Measurements from ENCODE around the gene ZNF552. TPM values are rescaled to one million over a fixed set of nuclear protein-coding genes. Genes with fewer than 3 reads are reported as not detected.
"Not testable (repeated sequence)": the region's sequence is repeated elsewhere in the genome, so short reads cannot be mapped to it uniquely, and the experiment has no call there.

The ZNF552 gene
- total and polyA plus RNA-seq, 2 of the 8 experiments (the other 6 are each of a cell fraction or from before 2014, with no cell fraction given), result 5.9 to 11.6 TPM

GRCh38 chr19:57862351-57862750 lies 47.6 kb upstream of the ZNF552 start:
- not testable (repeated sequence) for H3K27me3 ChIP-seq (replicated peaks in 1 of 4; ENCODE audit: control insufficient read depth in 3 of 4, extremely low read depth in 1 of 4, insufficient read depth in 3 of 4, low read length in 3 of 4); H2BK120ac ChIP-seq (replicated peaks; ENCODE audit: low read depth, low read length); H3K9me3 ChIP-seq (ENCODE audit: insufficient read depth in 2 of 2, low read depth in 1 of 2, low read length in 1 of 2); H4K5ac ChIP-seq (ENCODE audit: insufficient read length, low read depth, low read length); H4K8ac ChIP-seq (ENCODE audit: extremely low read depth, insufficient read depth, low read length); H3K9ac ChIP-seq (replicated peaks in 1 of 4; ENCODE audit: extremely low read depth in 1 of 4, low read depth in 3 of 4, low read length in 3 of 4); H3K79me1 ChIP-seq (ENCODE audit: low read depth, low read length); H2BK5ac ChIP-seq (ENCODE audit: low read depth, low read length); H3K4me1 ChIP-seq (replicated peaks in 1 of 4; ENCODE audit: control insufficient read depth in 3 of 4, insufficient read depth in 4 of 4, low read length in 3 of 4); H3K14ac ChIP-seq (ENCODE audit: insufficient read length); H2BK15ac ChIP-seq (ENCODE audit: low read length); H3K18ac ChIP-seq (ENCODE audit: extremely low read depth, low read length); H3K4ac ChIP-seq (replicated peaks; ENCODE audit: insufficient read length, low read depth, low read length); H3K23me2 ChIP-seq (ENCODE audit: low read depth, low read length); H3K56ac ChIP-seq (replicated peaks; ENCODE audit: insufficient read length, low read depth, low read length); H3K4me3 ChIP-seq (ENCODE audit: extremely low read depth in 1 of 4, insufficient read depth in 2 of 4, low read depth in 3 of 4, low read length in 4 of 4); H3K27ac ChIP-seq (ENCODE audit: low read depth, low read length); H2BK12ac ChIP-seq (ENCODE audit: low read depth, low read length); H3K4me2 ChIP-seq (ENCODE audit: insufficient read depth in 1 of 2, low read depth in 2 of 2, low read length in 2 of 2); FAIRE-seq; H2AK5ac ChIP-seq (ENCODE audit: low read depth, low read length); H2BK20ac ChIP-seq (ENCODE audit: low read length); H4K91ac ChIP-seq (replicated peaks; ENCODE audit: insufficient read length, low read length); H3K23ac ChIP-seq (ENCODE audit: insufficient read length); DNase-seq (ENCODE audit: low read depth in 1 of 2, low spot score in 2 of 2); H2AFZ ChIP-seq (ENCODE audit: low read length)
- WGBS, 2 experiments (ENCODE audit: extremely low coverage in 1 of 2, insufficient coverage in 1 of 2, insufficient read length in 1 of 2, insufficient replicate concordance in 2 of 2, low coverage in 1 of 2, low lambda C conversion rate in 2 of 2, missing lambda C conversion rate in 1 of 2), result 89% methylated on average over 3 of the region's 3 CpGs; no CpG with 5 or more reads in 1 of the 2 experiments
- ChIA-PET POLR2A (ENCODE audit: partially characterized antibody) (interaction anchor here (0.7 to 5.3 kb wide), 11 partner anchors 10 to 190 kb away, joined by 3 to 56 read pairs (median 5); partner anchors contain the start of genes ZNF417, ZNF587, ZNF606 and ZNF814), CTCF (ENCODE audit: partially characterized antibody) (interaction anchor here (1.3 to 1.6 kb wide), 2 partner anchors 32 to 124 kb away, joined by 3 to 4 read pairs; partner anchors contain the start of gene ZNF587B)
- Histone ChIP-seq H3K36me3 (ENCODE audit: control insufficient read depth in 2 of 4, insufficient read depth in 4 of 4, low read length in 3 of 4) (peaks cover 12 to 80% (median 46%) of the 10 kb centered on the region in 4 experiments), H3K79me2 (ENCODE audit: control insufficient read depth in 1 of 2, insufficient read depth in 2 of 2, low read length in 2 of 2) (peaks cover 0 to 23% of the 10 kb centered on the region in 2 experiments; a peak in 2 of 4 replicates), H4K20me1 (replicated peaks in 1 of 2; ENCODE audit: control insufficient read depth in 1 of 2, insufficient read depth in 2 of 2, low read length in 2 of 2) (peaks cover 5 to 11% of the 10 kb centered on the region in 2 experiments)
- 0 out of 2 replicates have a peak, but pooled peaks have one; percentile 14 for TF ChIP-seq POLR2AphosphoS5 (IDR thresholded peaks at IDR 0.05; ENCODE audit: low read depth, low read length)
